CD14-positive monocyte (primary cell): ENCODE measurements around the gene SMIM43. TPM values are rescaled to one million over a fixed set of nuclear protein-coding genes. Genes with fewer than 3 reads are reported as not detected.

Source experiments
- DNase-seq, 3 donors: peaks; one replicate each; pipeline ENCODE4 v3.0.0-alpha.2; 2011 to 2022
- H2AFZ ChIP-seq: 2 replicates; pipeline ENCODE4 v1.6.0; 2012; ENCODE audit warnings: mild to moderate bottlenecking, low read depth, low read length, inconsistent platforms; ENCODE audit not compliant: insufficient read depth, poor library complexity, severe bottlenecking
- H3K27ac ChIP-seq, 2 donors: 1 replicate in 1 of 2; 2 replicates in 1 of 2; pipeline ENCODE4 v1.5.1; 2012 to 2013; ENCODE audit warnings: low read length in 2 of 2, control low read depth in 1 of 2, inconsistent platforms in 1 of 2, low read depth in 1 of 2, mild to moderate bottlenecking in 1 of 2
- H3K27me3 ChIP-seq, 2 donors: one replicate each; pipeline versions ENCODE4 v1.6.0 to v1.6.1; 2011 to 2013; ENCODE audit warnings: low read length in 2 of 2; ENCODE audit not compliant: control insufficient read depth in 2 of 2, insufficient read depth in 2 of 2
- H3K36me3 ChIP-seq, 2 donors: replicated peaks in 1 of 2; 1 replicate in 1 of 2; 2 replicates in 1 of 2; pipeline versions ENCODE4 v1.5.1 to v1.6.1; 2012 to 2013; ENCODE audit warnings: low read length in 2 of 2, control low read depth in 1 of 2, inconsistent platforms in 1 of 2, mild to moderate bottlenecking in 1 of 2; ENCODE audit not compliant: insufficient read depth in 2 of 2, control insufficient read depth in 1 of 2
- H3K4me1 ChIP-seq, 2 donors: 1 replicate in 1 of 2; 2 replicates in 1 of 2; pipeline versions ENCODE4 v1.5.1 to v1.6.1; 2012 to 2013; ENCODE audit warnings: low read length in 2 of 2, control low read depth in 1 of 2, inconsistent platforms in 1 of 2, mild to moderate bottlenecking in 1 of 2, moderate library complexity in 1 of 2; ENCODE audit not compliant: insufficient read depth in 2 of 2, control insufficient read depth in 1 of 2
- H3K4me2 ChIP-seq: replicated peaks from 2 replicates; pipeline ENCODE3; 2012; ENCODE audit warnings: low read length, moderate library complexity, mild to moderate bottlenecking; ENCODE audit not compliant: poor library complexity, severe bottlenecking; ENCODE audit errors: extremely low read depth
- H3K4me3 ChIP-seq, 3 experiments: fragments of 200-600 bp in 1 of 3; sonication (generic) in 1 of 3; replicated peaks in 1 of 3; 1 replicate in 2 of 3; 2 replicates in 1 of 3; pipeline ENCODE4 v1.5.1; 2011 to 2013; ENCODE audit warnings: low read length in 3 of 3, mild to moderate bottlenecking in 3 of 3, control low read depth in 2 of 3, low read depth in 2 of 3, inconsistent platforms in 1 of 3, moderate library complexity in 1 of 3
- H3K79me2 ChIP-seq: 2 replicates; pipeline ENCODE4 v1.6.0; 2012; ENCODE audit warnings: mild to moderate bottlenecking, control low read depth, inconsistent platforms, low read length, moderate library complexity; ENCODE audit not compliant: insufficient read depth
- H3K9ac ChIP-seq: 2 replicates; pipeline ENCODE4 v1.6.0; 2017; ENCODE audit warnings: low read length, mild to moderate bottlenecking; ENCODE audit not compliant: insufficient read depth, poor library complexity, severe bottlenecking
- H3K9me3 ChIP-seq, 2 donors: replicated peaks in 1 of 2; 1 replicate in 1 of 2; 2 replicates in 1 of 2; pipeline versions ENCODE4 v1.5.1 to v1.6.1; 2012 to 2013; ENCODE audit warnings: low read length in 2 of 2, control low read depth in 1 of 2; ENCODE audit not compliant: control insufficient read depth in 1 of 2, insufficient read depth in 1 of 2
- H4K20me1 ChIP-seq: 2 replicates; pipeline ENCODE4 v1.6.0; 2012; ENCODE audit warnings: mild to moderate bottlenecking, low read length, control low read depth, moderate library complexity; ENCODE audit not compliant: insufficient read depth
- H3K27ac Mint-ChIP-seq, 7 donors: one replicate each; pipeline ENCODE4 v1.8.0; 2020; ENCODE audit warnings: mild to moderate bottlenecking in 7 of 7, mixed read lengths in 7 of 7, moderate library complexity in 6 of 7, inconsistent platforms in 2 of 7
- H3K27me3 Mint-ChIP-seq, 3 donors: one replicate each; pipeline ENCODE4 v1.8.0; 2021 to 2022; ENCODE audit warnings: low read depth in 3 of 3, mild to moderate bottlenecking in 3 of 3, mixed read lengths in 3 of 3, moderate library complexity in 3 of 3, inconsistent platforms in 1 of 3
- H3K36me3 Mint-ChIP-seq, 2 donors: one replicate each; pipeline ENCODE4 v1.8.0; 2020; ENCODE audit warnings: mixed read lengths in 2 of 2, inconsistent platforms in 1 of 2, mild to moderate bottlenecking in 1 of 2
- H3K4me1 Mint-ChIP-seq: one replicate; pipeline ENCODE4 v1.8.0; 2020; ENCODE audit warnings: mild to moderate bottlenecking, mixed read lengths
- H3K4me3 Mint-ChIP-seq, 2 donors: one replicate each; pipeline ENCODE4 v1.8.0; 2020; ENCODE audit warnings: mild to moderate bottlenecking in 2 of 2, mixed read lengths in 2 of 2, moderate library complexity in 1 of 2
- H3K9me3 Mint-ChIP-seq, 7 donors: one replicate each; pipeline ENCODE4 v1.8.0; 2020 to 2022; ENCODE audit warnings: mixed read lengths in 7 of 7, mild to moderate bottlenecking in 6 of 7, moderate library complexity in 6 of 7, inconsistent platforms in 2 of 7
- WGBS: methylation state at CpG from one replicate; pipeline ENCODE4 v1.1.5; 2013; ENCODE audit warnings: missing lambda C conversion rate; ENCODE audit not compliant: insufficient coverage; 5-methylcytosine and 5-hydroxymethylcytosine counted together
- intact Hi-C, 2 donors: fragments of 100-400 bp; cut with micrococcal nuclease; formaldehyde crosslinking; loops; one replicate each; pipeline versions ENCODE4 v1.15.0 to v1.15.1; 2023
- polyA plus RNA-seq, 3 donors: library from polyadenylated mRNA; depleted of rRNA in 1 of 3; unstranded in 2 of 3; stranded (reverse) in 1 of 3; fragments of 300-500 nt in 2 of 3; fragments of >200 nt in 1 of 3; fragmentation: Illumina TruSeq in 2 of 3; gene quantifications; 1 replicate in 2 of 3; 2 replicates in 1 of 3; pipeline ENCODE4 v1.2.3, GENCODE V29; 2012 to 2021
- TF ChIP-seq, protein P1 (sequence below): fragments of 200-600 bp; IDR thresholded peaks from one replicate; pipeline ENCODE4 v1.8.0; 2022; ENCODE audit warnings: antibody characterized with exemption, mild to moderate bottlenecking

SMIM43 gene
- polyA plus RNA-seq, 3 donors, result not detected

DNA sequence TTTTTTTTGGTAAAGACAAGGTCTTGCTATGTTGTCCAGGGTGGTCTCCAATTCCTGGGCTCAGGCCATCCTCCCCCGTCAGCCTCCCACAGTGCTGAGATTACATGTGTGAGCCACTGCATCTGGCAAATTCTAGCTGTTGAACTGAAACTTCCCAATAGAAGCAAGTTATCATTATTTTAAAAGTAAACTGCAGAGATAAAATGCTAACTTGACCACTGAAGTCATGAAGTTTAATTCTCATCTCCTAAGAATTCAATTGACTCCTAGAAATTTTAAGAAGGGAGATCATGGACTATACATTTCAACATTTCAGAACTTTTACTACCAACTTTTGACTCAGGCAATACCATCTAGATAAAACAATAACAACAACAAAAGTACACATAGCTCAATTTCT lies 24.5 kb upstream of the SMIM43 start:
- intact Hi-C loops, result no loop called here
- H3K27me3 ChIP-seq, result peaks cover 0 to 4% of the 10 kb centered on the region in 2 donors
- no peaks in the 10 kb centered on the region for H3K4me1 ChIP-seq
- TF ChIP-seq, protein P1, sequence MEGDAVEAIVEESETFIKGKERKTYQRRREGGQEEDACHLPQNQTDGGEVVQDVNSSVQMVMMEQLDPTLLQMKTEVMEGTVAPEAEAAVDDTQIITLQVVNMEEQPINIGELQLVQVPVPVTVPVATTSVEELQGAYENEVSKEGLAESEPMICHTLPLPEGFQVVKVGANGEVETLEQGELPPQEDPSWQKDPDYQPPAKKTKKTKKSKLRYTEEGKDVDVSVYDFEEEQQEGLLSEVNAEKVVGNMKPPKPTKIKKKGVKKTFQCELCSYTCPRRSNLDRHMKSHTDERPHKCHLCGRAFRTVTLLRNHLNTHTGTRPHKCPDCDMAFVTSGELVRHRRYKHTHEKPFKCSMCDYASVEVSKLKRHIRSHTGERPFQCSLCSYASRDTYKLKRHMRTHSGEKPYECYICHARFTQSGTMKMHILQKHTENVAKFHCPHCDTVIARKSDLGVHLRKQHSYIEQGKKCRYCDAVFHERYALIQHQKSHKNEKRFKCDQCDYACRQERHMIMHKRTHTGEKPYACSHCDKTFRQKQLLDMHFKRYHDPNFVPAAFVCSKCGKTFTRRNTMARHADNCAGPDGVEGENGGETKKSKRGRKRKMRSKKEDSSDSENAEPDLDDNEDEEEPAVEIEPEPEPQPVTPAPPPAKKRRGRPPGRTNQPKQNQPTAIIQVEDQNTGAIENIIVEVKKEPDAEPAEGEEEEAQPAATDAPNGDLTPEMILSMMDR, result no peak
- Mint-ChIP-seq H3K36me3 (no peaks in the 10 kb centered on the region), H3K9me3 (peaks cover 0 to 7% (median 3%) of the 10 kb centered on the region in 7 donors), H3K27me3 (peaks cover 2 to 15% (median 12%) of the 10 kb centered on the region in 3 donors), H3K4me1 (no peaks in the 10 kb centered on the region), H3K4me3 (no peak overlapping the region), H3K27ac (no peak overlapping the region)
- H3K27ac ChIP-seq, result no peak overlapping the region
- no peak overlapping the region for H3K4me2 ChIP-seq
- H2AFZ ChIP-seq, result no peak overlapping the region
- H4K20me1 ChIP-seq, result no peaks in the 10 kb centered on the region
- H3K36me3 ChIP-seq, result no peaks in the 10 kb centered on the region
- no peak for DNase-seq
- no peak overlapping the region for H3K4me3 ChIP-seq
- WGBS, result no CpG with 5 or more reads among the region's 1 CpG
- H3K79me2 ChIP-seq, result no peaks in the 10 kb centered on the region
- no peak overlapping the region for H3K9ac ChIP-seq
- peaks cover under 1 to 2% of the 10 kb centered on the region in 2 donors for H3K9me3 ChIP-seq

DNA sequence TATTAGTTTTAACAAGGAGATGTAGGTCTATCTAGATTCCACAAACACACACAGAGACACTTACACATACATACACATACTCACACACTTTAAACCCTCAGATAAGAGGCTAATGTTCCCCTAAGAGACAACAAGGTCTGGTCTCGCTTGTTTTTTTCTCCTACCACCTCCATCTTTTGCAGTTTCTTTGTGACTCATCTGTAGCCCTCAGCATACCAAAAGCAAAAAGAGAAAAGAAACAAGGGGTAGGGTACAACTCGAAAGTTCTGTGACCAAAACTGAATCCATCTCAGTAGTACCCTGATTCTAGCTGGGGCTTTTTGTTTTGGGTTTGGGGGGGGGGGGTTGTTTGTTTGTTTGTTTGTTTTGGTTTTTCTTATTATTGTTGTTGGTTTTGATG lies 23.9 kb upstream of the SMIM43 start:
- Mint-ChIP-seq H3K4me1 (no peaks in the 10 kb centered on the region), H3K27me3 (peaks cover 2 to 15% (median 12%) of the 10 kb centered on the region in 3 donors), H3K4me3 (no peak overlapping the region), H3K27ac (no peak overlapping the region), H3K9me3 (peaks cover 0 to 12% (median 6%) of the 10 kb centered on the region in 7 donors), H3K36me3 (no peaks in the 10 kb centered on the region)
- Histone ChIP-seq H3K4me2 (no peak overlapping the region), H3K79me2 (no peaks in the 10 kb centered on the region), H3K27me3 (peaks cover 0 to 4% of the 10 kb centered on the region in 2 donors), H3K4me3 (no peak overlapping the region), H3K4me1 (no peaks in the 10 kb centered on the region), H3K27ac (no peak overlapping the region), H3K9ac (no peak overlapping the region), H3K36me3 (no peaks in the 10 kb centered on the region), H4K20me1 (no peaks in the 10 kb centered on the region), H2AFZ (no peak overlapping the region), H3K9me3 (peaks cover 3 to 5% of the 10 kb centered on the region in 2 donors)
- intact Hi-C loops, result no loop called here
- DNase-seq, result no peak
- TF ChIP-seq, protein P1, result no peak
- WGBS, result no CpG with 5 or more reads among the region's 2 CpGs
